Measurements from ENCODE around the gene VGLL4.
"Not testable (repeated sequence)": the region's sequence is repeated elsewhere in the genome, so short reads cannot be mapped to it uniquely, and the experiment has no call there.

VGLL4 gene

GRCh38 chr3:11606865-11607440 is 36.8 kb downstream of the VGLL4 start:
- no peak for DNase-seq

GRCh38 chr3:11606090-11606784 is 37.5 kb downstream of the VGLL4 start:
- no peak for DNase-seq

- DNase-seq, result no peak
Measured at GRCh38 chr3:11605398-11605797, 38.3 kb downstream of the VGLL4 start.

- DNase-seq, result no peak
Measured at GRCh38 chr3:11604139-11604892, 39.4 kb downstream of the VGLL4 start.

GRCh38 chr3:11603628-11604027 is 40.1 kb downstream of the VGLL4 start:
- DNase-seq, result peak in 1 of 51 donors; percentile 29

- no peak for DNase-seq
Measured at GRCh38 chr3:11602886-11603527, 40.7 kb downstream of the VGLL4 start.

- no peak for DNase-seq
Measured at GRCh38 chr3:11602239-11602840, 41.4 kb downstream of the VGLL4 start.

- DNase-seq, result peak in 22 of 51 donors; percentile 17 to 69 (median 54)
Measured at GRCh38 chr3:11601446-11602238, 42.1 kb downstream of the VGLL4 start.

GRCh38 chr3:11600501-11601282 is 43.0 kb downstream of the VGLL4 start:
- DNase-seq, result peak in 10 of 51 donors; percentile 37 to 75 (median 46)

- DNase-seq, result no peak
Measured at GRCh38 chr3:11596387-11596786, 47.3 kb downstream of the VGLL4 start.

GRCh38 chr3:11595024-11595423 is 48.7 kb downstream of the VGLL4 start:
- not testable (repeated sequence) for DNase-seq

GRCh38 chr3:11593318-11594034 is 50.2 kb downstream of the VGLL4 start:
- DNase-seq, result peak in 2 of 51 donors; percentile 44

- DNase-seq, result peak in 3 of 51 donors; percentile 31 to 67 (median 65)
Measured at GRCh38 chr3:11592445-11593298, 51.0 kb downstream of the VGLL4 start.

- peak in 41 of 51 donors; percentile 38 to 92 (median 76) for DNase-seq
Measured at GRCh38 chr3:11591391-11592282, 52.1 kb downstream of the VGLL4 start.

GRCh38 chr3:11591002-11591355 is 52.7 kb downstream of the VGLL4 start:
- no peak for DNase-seq

GRCh38 chr3:11589706-11590105 is 54.0 kb downstream of the VGLL4 start:
- no peak for DNase-seq

- DNase-seq, result no peak
Measured at GRCh38 chr3:11588755-11589154, 55.0 kb downstream of the VGLL4 start.

All from hypothalamus (tissue), 51 donors.